ENCODE results near the gene CDKL2. TPM values are rescaled to one million over a fixed set of nuclear protein-coding genes. Genes with fewer than 3 reads are reported as not detected.

CDKL2 gene
- total RNA-seq, 1 donor from 2014 or later, result 2.3 TPM

- Mint-ChIP-seq H3K27ac (ENCODE audit: unreplicated experiment) (no peak overlapping the region), H3K4me3 (ENCODE audit: unreplicated experiment) (no peak overlapping the region), H3K27me3 (ENCODE audit: unreplicated experiment) (no peaks in the 10 kb centered on the region), H3K9me3 (ENCODE audit: unreplicated experiment) (no peaks in the 10 kb centered on the region), H3K36me3 (ENCODE audit: unreplicated experiment) (peaks cover 58% of the 10 kb centered on the region), H3K4me1 (ENCODE audit: unreplicated experiment) (no peaks in the 10 kb centered on the region)
- no peak for TF ChIP-seq CTCF (IDR thresholded peaks at IDR 0.05)
- DNase-seq (ENCODE audit: extremely low spot score, unreplicated experiment), result no peak
These were observed 13.3 kb upstream of the CDKL2 start for GRCh38 chr4:75643651-75644050.

- TF ChIP-seq CTCF (IDR thresholded peaks at IDR 0.05), result no peak
- H3K4me3 Mint-ChIP-seq (ENCODE audit: unreplicated experiment), result no peak overlapping the region
- no peak overlapping the region for H3K27ac Mint-ChIP-seq (ENCODE audit: unreplicated experiment)
- H3K4me1 Mint-ChIP-seq (ENCODE audit: unreplicated experiment), result peaks cover 3% of the 10 kb centered on the region
- H3K9me3 Mint-ChIP-seq (ENCODE audit: unreplicated experiment), result no peaks in the 10 kb centered on the region
- H3K36me3 Mint-ChIP-seq (ENCODE audit: unreplicated experiment), result peaks cover 21% of the 10 kb centered on the region
- DNase-seq (ENCODE audit: extremely low spot score, unreplicated experiment), result no peak
- no peaks in the 10 kb centered on the region for H3K27me3 Mint-ChIP-seq (ENCODE audit: unreplicated experiment)
These were observed 8.9 kb upstream of the CDKL2 start for GRCh38 chr4:75639124-75639695.

GRCh38 chr4:75637827-75638226, 7.5 kb upstream of the CDKL2 start:
- Mint-ChIP-seq H3K36me3 (ENCODE audit: unreplicated experiment) (peaks cover 17% of the 10 kb centered on the region), H3K4me1 (ENCODE audit: unreplicated experiment) (peaks cover 3% of the 10 kb centered on the region), H3K9me3 (ENCODE audit: unreplicated experiment) (no peaks in the 10 kb centered on the region), H3K27ac (ENCODE audit: unreplicated experiment) (no peak overlapping the region), H3K4me3 (ENCODE audit: unreplicated experiment) (no peak overlapping the region), H3K27me3 (ENCODE audit: unreplicated experiment) (no peaks in the 10 kb centered on the region)
- no peak for TF ChIP-seq CTCF (IDR thresholded peaks at IDR 0.05)
- DNase-seq (ENCODE audit: extremely low spot score, unreplicated experiment), result no peak

- Mint-ChIP-seq H3K36me3 (ENCODE audit: unreplicated experiment) (peaks cover 15% of the 10 kb centered on the region), H3K4me1 (ENCODE audit: unreplicated experiment) (peaks cover 3% of the 10 kb centered on the region), H3K4me3 (ENCODE audit: unreplicated experiment) (no peak overlapping the region), H3K27me3 (ENCODE audit: unreplicated experiment) (no peaks in the 10 kb centered on the region), H3K27ac (ENCODE audit: unreplicated experiment) (no peak overlapping the region), H3K9me3 (ENCODE audit: unreplicated experiment) (no peaks in the 10 kb centered on the region)
- DNase-seq (ENCODE audit: extremely low spot score, unreplicated experiment), result no peak
- no peak for TF ChIP-seq CTCF (IDR thresholded peaks at IDR 0.05)
These were observed 6.8 kb upstream of the CDKL2 start for GRCh38 chr4:75637176-75637575.

GRCh38 chr4:75634951-75635350, 4.6 kb upstream of the CDKL2 start:
- Mint-ChIP-seq H3K4me3 (ENCODE audit: unreplicated experiment) (no peak overlapping the region), H3K4me1 (ENCODE audit: unreplicated experiment) (peaks cover 10% of the 10 kb centered on the region), H3K27me3 (ENCODE audit: unreplicated experiment) (no peaks in the 10 kb centered on the region), H3K36me3 (ENCODE audit: unreplicated experiment) (peaks cover 3% of the 10 kb centered on the region), H3K9me3 (ENCODE audit: unreplicated experiment) (no peaks in the 10 kb centered on the region), H3K27ac (ENCODE audit: unreplicated experiment) (no peak overlapping the region)
- TF ChIP-seq CTCF (IDR thresholded peaks at IDR 0.05), result no peak
- no peak for DNase-seq (ENCODE audit: extremely low spot score, unreplicated experiment)
